IMR-90 (cell line): ENCODE measurements around the gene POLR1B.

Experiments used
- BHLHE40 ChIP-seq: fragments of 150-350 bp; IDR thresholded peaks from 2 replicates; pipeline ENCODE4 v1.6.1; 2016; ENCODE audit warnings: mild to moderate bottlenecking, low read depth, low read length
- CEBPB ChIP-seq: IDR thresholded peaks from 2 replicates; pipeline ENCODE4 v1.6.1; 2012; ENCODE audit warnings: low read depth, low read length, improper control_type of control experiment
- CHD1 ChIP-seq: IDR thresholded peaks from 2 replicates; pipeline ENCODE4 v1.6.1; 2012; ENCODE audit warnings: low read depth, low read length, improper control_type of control experiment
- CTCF ChIP-seq: conservative IDR thresholded peaks from 2 replicates; pipeline ENCODE4 v1.5.1; 2012; ENCODE audit warnings: mild to moderate bottlenecking, low read depth, low read length, improper control_type of control experiment
- MAFK ChIP-seq: IDR thresholded peaks from 2 replicates; pipeline ENCODE4 v1.6.1; 2012; ENCODE audit warnings: low read depth, low read length, improper control_type of control experiment
- MAZ ChIP-seq: IDR thresholded peaks from 2 replicates; pipeline ENCODE4 v1.6.1; 2012; ENCODE audit warnings: low read depth, mild to moderate bottlenecking, low read length, improper control_type of control experiment, moderate library complexity, borderline replicate concordance
- POLR2A ChIP-seq: IDR thresholded peaks from 2 replicates; pipeline ENCODE4 v1.6.1; 2012; ENCODE audit warnings: mild to moderate bottlenecking, low read depth, low read length
- RAD21 ChIP-seq: IDR thresholded peaks from 2 replicates; pipeline ENCODE4 v1.6.1; 2012; ENCODE audit warnings: low read length, improper control_type of control experiment
- RCOR1 ChIP-seq: IDR thresholded peaks from 2 replicates; pipeline ENCODE4 v1.6.1; 2012; ENCODE audit warnings: mild to moderate bottlenecking, low read length, improper control_type of control experiment; ENCODE audit not compliant: insufficient replicate concordance
- RFX5 ChIP-seq: IDR thresholded peaks from 2 replicates; pipeline ENCODE4 v1.8.0; 2012; ENCODE audit warnings: low read depth, mild to moderate bottlenecking, low read length, moderate library complexity
- SMC3 ChIP-seq: fragments of 150-350 bp; IDR thresholded peaks from 2 replicates; pipeline ENCODE4 v1.6.1; 2016; ENCODE audit warnings: low read depth, mild to moderate bottlenecking, antibody characterized with exemption, low read length, moderate library complexity
- TF ChIP-seq, protein P1 (sequence below): fragments of 150-350 bp; IDR thresholded peaks from 2 replicates; pipeline ENCODE4 v1.6.1; 2016; ENCODE audit warnings: low read depth, mild to moderate bottlenecking, low read length, moderate library complexity, borderline replicate concordance
- TF ChIP-seq, protein P2 (sequence below): fragments of 150-350 bp; IDR thresholded peaks from 2 replicates; pipeline ENCODE4 v1.6.1; 2017; ENCODE audit warnings: mild to moderate bottlenecking, antibody characterized with exemption, low read length, low read depth

- TF ChIP-seq CTCF, result no peak
- TF ChIP-seq RFX5, result no peak
- TF ChIP-seq POLR2A, result no peak
- no peak for TF ChIP-seq SMC3
- TF ChIP-seq, protein P1, sequence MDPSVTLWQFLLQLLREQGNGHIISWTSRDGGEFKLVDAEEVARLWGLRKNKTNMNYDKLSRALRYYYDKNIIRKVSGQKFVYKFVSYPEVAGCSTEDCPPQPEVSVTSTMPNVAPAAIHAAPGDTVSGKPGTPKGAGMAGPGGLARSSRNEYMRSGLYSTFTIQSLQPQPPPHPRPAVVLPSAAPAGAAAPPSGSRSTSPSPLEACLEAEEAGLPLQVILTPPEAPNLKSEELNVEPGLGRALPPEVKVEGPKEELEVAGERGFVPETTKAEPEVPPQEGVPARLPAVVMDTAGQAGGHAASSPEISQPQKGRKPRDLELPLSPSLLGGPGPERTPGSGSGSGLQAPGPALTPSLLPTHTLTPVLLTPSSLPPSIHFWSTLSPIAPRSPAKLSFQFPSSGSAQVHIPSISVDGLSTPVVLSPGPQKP, result no peak
- TF ChIP-seq BHLHE40, result no peak
- no peak for TF ChIP-seq MAFK
- no peak for TF ChIP-seq MAZ
- no peak for TF ChIP-seq RAD21
- TF ChIP-seq CHD1, result no peak
- no peak for TF ChIP-seq RCOR1
- TF ChIP-seq, protein P2, sequence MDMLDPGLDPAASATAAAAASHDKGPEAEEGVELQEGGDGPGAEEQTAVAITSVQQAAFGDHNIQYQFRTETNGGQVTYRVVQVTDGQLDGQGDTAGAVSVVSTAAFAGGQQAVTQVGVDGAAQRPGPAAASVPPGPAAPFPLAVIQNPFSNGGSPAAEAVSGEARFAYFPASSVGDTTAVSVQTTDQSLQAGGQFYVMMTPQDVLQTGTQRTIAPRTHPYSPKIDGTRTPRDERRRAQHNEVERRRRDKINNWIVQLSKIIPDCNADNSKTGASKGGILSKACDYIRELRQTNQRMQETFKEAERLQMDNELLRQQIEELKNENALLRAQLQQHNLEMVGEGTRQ, result no peak
- TF ChIP-seq CEBPB, result peak; percentile 63
Observed at GRCh38 chr2:112547333-112547732, 5.1 kb downstream of the POLR1B start.
